Stomach (tissue), 9 donors: ENCODE results near the gene SEZ6L. TPM values are rescaled to one million over a fixed set of nuclear protein-coding genes. Genes with fewer than 3 reads are reported as not detected.

Experiments
- DNase-seq, 2 donors: peaks; one replicate each; pipeline versions ENCODE4 v3.0.0 to v3.0.0-alpha.2; 2013 to 2019
- H3K27ac ChIP-seq, 5 donors: fragments of 200-600 bp in 4 of 5; sonication (generic) in 4 of 5; one replicate each; pipeline ENCODE4 v1.5.1; 2013 to 2019; ENCODE audit warnings: mild to moderate bottlenecking in 1 of 5, moderate library complexity in 1 of 5
- H3K27me3 ChIP-seq, 3 donors: fragments of 200-600 bp; sonication (generic); one replicate each; pipeline ENCODE4 v1.5.1; 2017 to 2019; ENCODE audit warnings: mixed run types in 1 of 3
- H3K36me3 ChIP-seq, 4 donors: fragments of 200-600 bp; sonication (generic); 1 replicate in 3 of 4; 2 replicates in 1 of 4; pipeline ENCODE4 v1.5.1; 2016 to 2019
- H3K4me1 ChIP-seq, 4 donors: fragments of 200-600 bp; sonication (generic); one replicate each; pipeline ENCODE4 v1.5.1; 2016 to 2019
- H3K4me3 ChIP-seq, 4 donors: fragments of 200-600 bp; sonication (generic) in 3 of 4; one replicate each; pipeline ENCODE4 v1.5.1; 2016 to 2019; ENCODE audit warnings: mild to moderate bottlenecking in 1 of 4
- H3K9me3 ChIP-seq, 4 donors: fragments of 200-600 bp; sonication (generic); one replicate each; pipeline ENCODE4 v1.5.1; 2016 to 2019
- CTCF ChIP-seq, 7 experiments: fragments of 450-650 bp in 4 of 7; fragments of 200-600 bp in 3 of 7; sonication (generic) in 3 of 7; IDR thresholded peaks; one replicate each; pipeline ENCODE4 v1.5.1; 2016 to 2019; ENCODE audit warnings: antibody characterized with exemption in 7 of 7, control low read depth in 2 of 7, mild to moderate bottlenecking in 1 of 7
- EP300 ChIP-seq: sonication (generic); formaldehyde crosslinking; IDR thresholded peaks from one replicate; pipeline ENCODE4 v1.6.1; 2017; ENCODE audit warnings: antibody characterized with exemption
- POLR2A ChIP-seq, 4 donors: fragments of 450-650 bp; IDR thresholded peaks; one replicate each; pipeline ENCODE4 v1.6.1; 2016; ENCODE audit warnings: antibody characterized with exemption in 4 of 4, control low read depth in 2 of 4, mild to moderate bottlenecking in 1 of 4, moderate library complexity in 1 of 4
- POLR2AphosphoS5 ChIP-seq, 3 donors: sonication (generic); formaldehyde crosslinking; IDR thresholded peaks; one replicate each; pipeline ENCODE4 v1.6.1; 2016; ENCODE audit warnings: antibody characterized with exemption in 3 of 3
- WGBS, 5 donors: extraction: QIAGEN DNeasy Blood & Tissue Kit in 3 of 5; methylation state at CpG; one replicate each; pipeline versions ENCODE4 v1.1.5 to v1.1.7; 2013 to 2018; 5-methylcytosine and 5-hydroxymethylcytosine counted together
- intact Hi-C: fragments of 100-400 bp; cut with DNase I; formaldehyde crosslinking; loops from one replicate; pipeline ENCODE4 v1.15.1; 2023; ENCODE audit warnings: low total_unique reads
- polyA plus RNA-seq, 3 donors: library from polyadenylated mRNA; stranded (reverse); fragments of 200-250 nt; gene quantifications; one replicate each; pipeline ENCODE4 v1.2.3, GENCODE V29; 2013
- total RNA-seq, 5 donors: library from RNA; depleted of rRNA; stranded (reverse); fragments of >200 nt; gene quantifications; one replicate each; pipeline versions ENCODE4 v1.1.0 to v1.2.3, GENCODE V29; 2014 to 2016
- donor health status: healthy with polysubstance abuse.
- donor health status: Bipolar disorder and iron deficiency.
- donor health status: healthy.

The SEZ6L gene
- total and polyA plus RNA-seq, 8 donors = 0.03 to 1.1 (median 0.06) TPM; not detected in 5

- no peaks in the 10 kb centered on the region for H3K36me3 ChIP-seq
- no peaks in the 10 kb centered on the region for H3K4me1 ChIP-seq
- TF ChIP-seq POLR2A (IDR thresholded peaks at IDR 0.05) (no peak), CTCF (IDR thresholded peaks at IDR 0.05) (no peak), EP300 (no peak), POLR2AphosphoS5 (IDR thresholded peaks at IDR 0.05) (no peak)
- no peak for DNase-seq
- peaks cover 0 to 12% (median 10%) of the 10 kb centered on the region in 4 donors for H3K9me3 ChIP-seq
- no peak overlapping the region for H3K4me3 ChIP-seq
- H3K27ac ChIP-seq = no peak overlapping the region
- intact Hi-C loops = no loop called here
- H3K27me3 ChIP-seq = peaks cover 0 to 27% (median under 1%) of the 10 kb centered on the region in 3 donors
- 80 to 95% (median 93%) methylated on average over 2 of the region's 2 CpGs for WGBS, 5 donors
Measured at GRCh38 chr22:26348810-26349526, 179.7 kb downstream of the SEZ6L start.

GRCh38 chr22:26354707-26355106 lies 185.4 kb downstream of the SEZ6L start:
- intact Hi-C loops = no loop called here
- TF ChIP-seq POLR2A (IDR thresholded peaks at IDR 0.05) (no peak), POLR2AphosphoS5 (IDR thresholded peaks at IDR 0.05) (no peak), CTCF (IDR thresholded peaks at IDR 0.05) (no peak), EP300 (no peak)
- H3K9me3 ChIP-seq = no peaks in the 10 kb centered on the region
- H3K36me3 ChIP-seq = no peaks in the 10 kb centered on the region
- peaks cover 0 to 40% (median 8%) of the 10 kb centered on the region in 3 donors for H3K27me3 ChIP-seq
- WGBS, 5 donors = 67 to 70% (median 69%) methylated on average over 20 of the region's 20 CpGs
- H3K4me1 ChIP-seq = no peaks in the 10 kb centered on the region
- H3K27ac ChIP-seq = no peak overlapping the region
- no peak overlapping the region for H3K4me3 ChIP-seq
- no peak for DNase-seq

- no peak overlapping the region for H3K4me3 ChIP-seq
- DNase-seq = no peak
- H3K4me1 ChIP-seq = peaks cover 0 to 8% (median 5%) of the 10 kb centered on the region in 4 donors
- no peak overlapping the region for H3K27ac ChIP-seq
- no peaks in the 10 kb centered on the region for H3K9me3 ChIP-seq
- intact Hi-C loops = no loop called here
- H3K36me3 ChIP-seq = no peaks in the 10 kb centered on the region
- H3K27me3 ChIP-seq = peaks cover 0 to 58% (median 17%) of the 10 kb centered on the region in 3 donors
- TF ChIP-seq POLR2A (IDR thresholded peaks at IDR 0.05) = no peak
- TF ChIP-seq CTCF (IDR thresholded peaks at IDR 0.05) = no peak
- TF ChIP-seq EP300 = no peak
- TF ChIP-seq POLR2AphosphoS5 (IDR thresholded peaks at IDR 0.05) = no peak
- 54 to 70% (median 64%) methylated on average over 2 of the region's 2 CpGs for WGBS, 5 donors
Measured at GRCh38 chr22:26357281-26357680, 188.0 kb downstream of the SEZ6L start.

- Histone ChIP-seq H3K4me3 (no peak overlapping the region), H3K4me1 (peaks cover 0 to 8% (median 5%) of the 10 kb centered on the region in 4 donors), H3K36me3 (no peaks in the 10 kb centered on the region), H3K9me3 (no peaks in the 10 kb centered on the region), H3K27ac (no peak overlapping the region), H3K27me3 (peaks cover 0 to 64% (median 18%) of the 10 kb centered on the region in 3 donors)
- TF ChIP-seq EP300 (no peak), POLR2AphosphoS5 (IDR thresholded peaks at IDR 0.05) (no peak), POLR2A (IDR thresholded peaks at IDR 0.05) (no peak), CTCF (IDR thresholded peaks at IDR 0.05) (no peak)
- no peak for DNase-seq
- whole genome bisulfite sequencing, 5 donors = 71 to 78% (median 75%) methylated on average over 9 of the region's 9 CpGs
- intact Hi-C loops = no loop called here
Measured at GRCh38 chr22:26357813-26358212, 188.6 kb downstream of the SEZ6L start.
